GM21619 (cell line): ENCODE results near the gene SP8.

Source experiments
- ATAC-seq: cut with Tn5 transposase; IDR thresholded peaks from one replicate; pipeline ENCODE4 v1.9.1; 2021; ENCODE audit not compliant: unreplicated experiment

Gene SP8

DNA sequence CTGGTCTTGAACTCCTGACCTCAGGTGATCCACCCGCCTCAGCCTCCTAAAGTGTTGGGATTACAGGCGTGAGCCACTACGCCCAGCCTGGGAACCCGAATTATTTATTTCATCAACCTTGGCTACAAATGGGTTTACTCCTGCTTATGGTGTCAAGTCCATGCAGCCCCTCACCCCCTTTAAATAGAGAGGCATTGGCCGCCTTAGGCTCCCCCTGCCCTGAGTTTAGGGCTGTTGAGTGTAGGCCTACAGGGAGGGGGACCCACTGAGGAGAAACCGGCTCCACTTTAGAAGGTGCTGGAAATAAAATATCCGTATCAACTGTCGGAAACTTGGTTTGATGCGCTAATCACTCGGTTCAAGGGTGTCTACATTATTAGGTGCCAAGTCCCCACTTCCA lies 8.7 kb upstream of the SP8 start:
- ATAC-seq = no peak

DNA sequence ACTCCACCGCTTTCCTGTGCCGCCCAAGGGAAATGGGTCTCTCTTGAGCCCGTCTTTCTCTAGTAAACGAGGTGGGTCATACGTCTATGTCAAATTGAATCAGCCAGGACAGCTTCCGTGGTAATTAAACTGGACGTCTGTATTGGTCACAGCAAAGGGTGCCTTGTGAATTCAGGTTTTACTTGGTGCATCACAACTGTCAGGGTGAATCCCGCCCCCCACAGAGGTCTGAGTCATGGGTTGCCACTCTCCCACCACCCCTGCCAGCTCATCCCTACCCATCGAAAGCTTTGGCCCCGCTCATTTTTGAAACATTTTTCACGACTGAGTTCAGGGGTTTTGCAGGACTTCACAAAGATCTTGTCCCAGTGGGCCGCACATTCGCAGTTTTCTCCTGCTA lies 8.0 kb upstream of the SP8 start:
- ATAC-seq = no peak

DNA sequence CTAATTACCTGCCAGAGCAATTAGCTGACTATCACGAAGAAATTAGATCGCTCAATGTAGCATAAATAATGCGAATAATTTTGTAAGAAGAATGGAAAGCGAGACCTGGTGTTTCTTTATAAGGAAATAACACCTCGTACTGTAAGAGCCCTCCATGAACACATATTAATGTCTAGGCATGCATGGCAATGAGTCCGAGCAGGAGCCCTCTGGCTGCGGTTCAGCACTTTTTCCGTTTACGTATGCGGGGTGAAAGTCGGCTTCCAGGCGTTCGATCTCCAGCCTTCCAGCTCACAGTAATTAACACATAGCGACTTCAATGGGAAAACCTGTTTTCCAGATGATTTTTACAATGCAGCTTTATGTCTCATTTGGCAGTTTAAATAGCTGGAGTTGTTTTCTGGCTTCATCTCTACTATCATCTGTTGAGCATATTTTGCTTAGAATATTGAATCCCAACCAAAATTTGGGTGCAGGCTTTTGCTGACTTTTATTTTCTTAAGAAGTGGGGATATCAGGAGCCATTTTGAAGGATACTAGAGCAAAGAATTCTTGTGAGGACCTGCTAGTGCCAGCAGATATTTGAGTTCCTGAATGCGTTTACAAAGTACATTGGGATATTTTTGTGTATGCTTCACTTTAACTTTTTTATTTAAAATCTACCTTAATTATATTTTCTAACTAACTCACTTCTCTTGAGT lies 7.2 kb upstream of the SP8 start:
- ATAC-seq = no peak

DNA sequence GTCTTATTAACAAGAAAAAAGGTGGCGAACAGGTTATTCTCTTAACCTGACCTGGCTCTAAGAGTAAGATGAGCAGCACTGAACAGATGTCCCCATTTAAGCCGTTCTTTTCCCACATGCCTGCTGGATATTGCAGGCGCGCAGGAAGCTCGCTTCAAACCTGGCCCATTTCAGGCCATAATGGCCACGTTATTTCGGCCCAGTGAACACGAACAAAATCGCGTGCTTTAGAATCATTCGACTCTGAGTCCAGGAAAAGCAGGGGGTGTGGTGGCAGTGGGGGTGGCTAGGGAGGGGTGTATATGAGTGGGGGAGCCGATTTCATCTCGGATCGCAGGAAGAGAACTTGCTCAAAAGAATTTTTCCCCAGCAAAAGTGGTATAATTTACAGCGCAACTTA lies 6.6 kb upstream of the SP8 start:
- no peak for ATAC-seq

DNA sequence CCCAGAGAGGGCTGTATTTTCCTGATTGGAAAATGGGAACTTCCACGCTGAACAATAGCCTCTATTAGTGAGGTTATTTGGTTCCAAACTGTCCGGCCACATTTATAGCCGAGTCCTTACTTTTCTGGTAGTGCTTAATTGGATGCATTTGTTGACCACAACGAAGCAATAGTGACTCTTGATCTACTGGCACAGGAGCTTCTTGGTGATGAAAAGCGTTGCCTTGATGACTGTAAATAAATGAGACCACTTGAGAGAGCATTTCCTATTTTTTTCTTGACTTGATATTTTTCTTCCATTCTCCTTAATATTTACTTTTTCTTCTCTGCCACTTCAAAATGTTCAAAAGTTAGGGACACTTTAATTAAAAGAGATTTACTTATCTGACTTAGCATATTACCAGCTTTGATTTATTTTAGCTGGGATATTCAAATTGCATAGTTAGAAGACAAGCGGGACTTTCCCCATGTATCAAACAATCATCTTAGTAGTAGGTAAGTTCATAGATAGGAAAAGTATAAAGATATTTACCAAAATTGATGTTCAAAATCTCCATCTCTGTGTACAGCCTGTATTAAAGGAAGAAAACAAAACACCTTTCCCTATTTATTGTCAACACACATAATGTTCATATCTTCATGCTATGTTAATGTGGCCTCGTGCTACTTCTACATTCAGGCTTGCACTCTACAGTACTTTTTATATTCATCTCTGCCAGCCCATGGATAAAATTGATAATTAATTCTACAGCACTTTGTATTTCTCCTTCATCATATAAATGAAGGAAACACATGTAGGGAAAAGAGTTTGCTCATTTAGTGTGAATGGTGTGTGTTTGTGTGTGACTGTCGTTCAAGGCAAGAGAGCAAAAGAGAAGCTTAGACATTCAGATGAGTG lies 5.1 kb upstream of the SP8 start:
- ATAC-seq = no peak

DNA sequence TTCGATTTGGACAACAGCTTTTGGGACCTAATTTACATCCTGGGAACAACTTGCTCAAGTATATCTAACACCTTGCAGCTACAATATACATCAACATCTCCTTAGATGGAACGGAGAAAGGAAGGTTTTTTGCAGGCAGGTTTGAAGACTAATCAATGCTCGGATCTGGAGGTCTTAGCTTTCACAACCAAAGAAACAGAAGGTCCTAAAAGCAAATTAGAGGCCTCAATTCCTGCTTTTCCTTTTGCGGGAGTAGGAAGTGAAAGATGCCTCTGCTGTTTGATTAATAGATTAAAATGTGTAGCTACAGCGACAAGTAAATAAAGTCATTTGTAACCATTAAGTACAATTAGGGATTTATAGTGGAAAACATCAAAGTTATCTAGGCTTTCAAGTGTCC lies 3.7 kb upstream of the SP8 start:
- ATAC-seq = no peak

DNA sequence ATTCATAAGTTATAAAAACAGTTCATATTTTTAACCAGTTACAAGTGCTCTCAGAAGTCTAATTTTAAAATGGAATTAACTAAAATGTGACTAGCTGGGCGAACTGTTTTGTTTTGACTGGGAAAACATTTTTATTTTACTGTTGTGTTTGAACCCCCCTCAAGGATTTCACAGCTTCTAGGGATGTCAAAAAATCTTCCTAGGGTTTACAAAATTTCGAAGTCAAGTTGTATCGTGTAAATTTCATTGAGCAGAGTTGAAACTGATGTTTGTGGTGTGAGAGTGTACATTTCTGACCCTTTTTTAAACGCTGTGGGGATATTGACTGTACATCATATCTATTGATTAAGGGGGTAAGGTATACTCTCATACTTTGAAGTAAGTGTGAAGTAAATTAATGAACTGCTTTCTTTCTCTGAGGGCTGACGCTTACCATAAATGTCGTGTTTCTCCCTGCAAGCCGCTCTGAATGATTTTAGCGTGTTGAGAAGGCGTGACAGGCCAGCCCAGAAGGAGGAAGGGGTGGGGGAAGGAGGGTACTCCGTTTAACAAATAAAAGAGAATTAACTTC lies 1.8 kb upstream of the SP8 start:
- no peak for ATAC-seq

DNA sequence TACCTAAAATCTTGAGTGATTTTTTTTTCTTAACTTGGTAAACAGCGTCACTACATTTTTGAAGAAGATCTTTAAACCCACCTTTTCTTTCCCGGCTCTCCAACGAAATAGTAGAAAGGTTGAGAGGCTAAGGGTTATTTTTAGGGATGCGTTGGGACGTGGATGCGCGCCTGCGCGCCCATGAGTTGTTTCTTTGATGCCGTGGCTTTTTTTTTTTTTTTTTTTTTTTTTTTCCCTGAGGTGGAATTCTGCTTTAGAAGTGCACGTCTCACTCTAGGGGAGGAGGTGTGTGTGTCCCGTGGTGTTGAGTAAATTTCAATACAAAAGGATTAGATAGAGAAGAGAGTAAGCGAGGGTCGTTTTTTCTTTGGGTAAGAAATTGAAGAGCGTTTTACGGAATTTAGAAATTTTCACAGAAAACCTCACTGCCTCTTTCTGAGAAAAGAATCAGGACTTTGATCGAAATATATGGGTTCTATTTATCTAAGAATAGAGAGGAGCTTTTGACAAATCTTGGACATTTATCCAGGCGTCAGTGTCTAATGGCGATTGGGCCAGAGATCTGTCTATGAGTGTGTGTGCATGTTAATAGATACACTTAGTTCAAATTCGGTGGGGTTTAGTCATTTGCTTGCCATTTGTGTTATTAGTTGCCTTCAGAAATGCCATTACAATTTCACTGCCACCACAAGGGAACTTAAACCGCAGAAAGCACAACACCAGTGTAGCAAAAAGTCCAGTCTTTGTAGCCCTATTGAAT lies 1.2 kb upstream of the SP8 start:
- no peak for ATAC-seq

DNA sequence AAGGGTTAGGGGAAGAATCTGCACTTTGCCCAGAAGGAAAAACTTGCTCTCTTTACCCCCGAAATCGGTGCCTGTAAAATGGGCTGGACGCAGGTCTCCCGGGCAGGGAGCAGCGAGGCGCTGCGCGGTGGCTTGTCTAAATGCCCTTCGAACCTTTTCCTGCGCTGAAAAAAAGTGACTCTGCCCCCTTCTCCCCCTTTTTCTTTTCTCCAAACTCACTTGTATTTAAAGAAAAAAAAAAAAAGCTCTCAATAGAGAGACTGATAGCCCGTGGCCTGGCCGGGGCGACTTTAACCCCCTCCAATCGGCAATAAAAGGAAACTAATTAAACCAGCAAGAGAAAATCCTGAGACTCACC lies 286 bp downstream of the SP8 start:
- no peak for ATAC-seq

DNA sequence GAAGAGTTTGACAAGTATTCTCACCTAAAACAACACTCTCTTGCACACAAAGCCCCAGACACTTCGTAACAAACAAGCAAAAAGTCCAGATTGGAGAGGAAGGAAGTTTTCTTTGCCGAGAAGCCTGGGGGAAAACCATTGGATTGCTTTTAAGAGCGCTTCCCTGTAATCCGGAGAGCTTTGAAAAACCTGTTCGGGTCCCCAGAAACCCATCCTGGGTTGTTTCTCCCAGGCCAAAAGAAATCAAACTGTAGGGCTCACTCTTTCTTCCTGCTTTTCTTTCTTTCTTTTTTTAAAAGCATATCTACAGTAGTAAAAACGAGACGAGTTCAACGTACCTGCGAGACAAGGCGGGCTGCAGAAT lies 655 bp downstream of the SP8 start:
- ATAC-seq = no peak

DNA sequence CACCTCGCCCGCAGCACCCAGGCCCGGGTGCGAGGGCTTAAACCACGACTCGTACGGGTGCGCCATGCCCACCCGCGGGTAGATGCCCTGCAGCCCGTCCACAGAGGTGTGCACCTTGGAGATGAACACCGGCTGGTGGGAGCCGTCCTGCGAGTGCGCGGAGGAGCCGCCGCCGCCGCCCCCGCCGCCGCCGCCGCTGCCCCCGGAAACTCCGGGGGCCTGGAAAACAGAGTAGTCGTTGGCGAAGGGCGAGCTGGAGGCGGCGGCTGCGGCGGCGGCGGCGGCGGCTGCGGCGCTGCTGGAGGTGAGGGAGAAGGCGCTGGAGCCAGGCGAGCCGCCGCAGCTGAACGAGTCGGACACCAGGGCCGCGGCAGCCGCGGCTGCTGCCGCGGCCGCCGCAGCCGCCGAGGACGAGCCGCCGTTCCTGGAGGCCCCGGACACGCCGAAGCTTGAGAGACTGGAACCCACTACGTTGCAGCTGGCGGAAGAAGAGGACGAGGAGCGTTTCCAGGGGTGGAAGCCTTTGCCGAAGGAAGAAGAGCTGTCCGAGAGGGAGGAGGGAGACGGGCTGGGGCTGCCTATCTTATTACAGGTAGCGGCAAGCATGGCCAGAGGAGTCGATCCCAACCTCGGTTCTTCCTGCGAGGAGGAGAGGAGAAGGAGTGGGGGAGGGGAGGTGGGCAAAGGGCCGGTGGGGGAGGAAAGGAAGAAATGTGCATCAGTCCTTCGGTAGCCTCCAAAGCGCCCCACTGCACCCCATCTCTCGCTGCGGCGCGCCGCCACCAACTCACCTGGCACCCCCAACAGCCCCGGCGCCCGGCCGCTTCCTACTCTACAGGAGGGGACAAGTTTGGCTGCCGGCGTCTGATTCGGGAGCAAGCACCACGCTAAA lies 1.3 kb downstream of the SP8 start:
- no peak for ATAC-seq

DNA sequence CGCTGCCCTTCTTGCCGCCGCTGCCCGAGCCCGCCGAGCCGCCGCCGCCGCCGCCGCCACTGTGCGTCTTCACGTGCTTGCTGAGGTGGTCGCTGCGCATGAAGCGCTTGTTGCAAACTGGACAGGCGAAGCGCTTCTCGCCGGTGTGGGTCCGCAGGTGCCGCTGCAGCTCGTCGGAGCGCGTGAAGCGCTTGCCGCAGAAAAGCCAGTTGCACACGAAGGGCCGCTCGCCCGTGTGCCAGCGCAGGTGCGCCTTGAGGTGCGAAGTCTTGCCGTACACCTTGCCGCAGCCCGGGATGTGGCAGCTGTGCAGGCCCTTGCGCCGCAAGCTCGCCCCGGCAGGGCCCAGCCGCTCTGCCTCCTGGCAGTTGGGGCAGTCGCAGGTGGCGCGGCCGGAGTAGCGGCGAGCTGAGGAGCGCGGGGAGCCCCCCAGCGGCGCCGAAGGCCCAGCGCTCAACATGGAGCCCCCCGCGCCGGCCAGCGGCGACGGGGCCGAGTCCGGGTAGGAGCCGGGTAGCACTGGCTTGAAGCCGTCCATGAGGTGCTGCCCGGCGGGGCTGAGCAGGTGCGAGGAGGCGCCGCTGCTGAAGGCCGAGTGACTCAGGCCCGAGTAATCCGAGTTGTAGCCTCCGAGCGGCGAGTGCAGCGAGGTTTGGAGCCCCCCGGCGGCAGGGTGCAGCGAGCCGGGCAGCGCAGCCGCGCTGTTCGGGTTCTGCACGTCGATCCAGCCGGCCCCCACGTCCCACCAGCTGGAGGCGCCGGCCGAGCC lies 2.1 kb downstream of the SP8 start:
- ATAC-seq = no peak

DNA sequence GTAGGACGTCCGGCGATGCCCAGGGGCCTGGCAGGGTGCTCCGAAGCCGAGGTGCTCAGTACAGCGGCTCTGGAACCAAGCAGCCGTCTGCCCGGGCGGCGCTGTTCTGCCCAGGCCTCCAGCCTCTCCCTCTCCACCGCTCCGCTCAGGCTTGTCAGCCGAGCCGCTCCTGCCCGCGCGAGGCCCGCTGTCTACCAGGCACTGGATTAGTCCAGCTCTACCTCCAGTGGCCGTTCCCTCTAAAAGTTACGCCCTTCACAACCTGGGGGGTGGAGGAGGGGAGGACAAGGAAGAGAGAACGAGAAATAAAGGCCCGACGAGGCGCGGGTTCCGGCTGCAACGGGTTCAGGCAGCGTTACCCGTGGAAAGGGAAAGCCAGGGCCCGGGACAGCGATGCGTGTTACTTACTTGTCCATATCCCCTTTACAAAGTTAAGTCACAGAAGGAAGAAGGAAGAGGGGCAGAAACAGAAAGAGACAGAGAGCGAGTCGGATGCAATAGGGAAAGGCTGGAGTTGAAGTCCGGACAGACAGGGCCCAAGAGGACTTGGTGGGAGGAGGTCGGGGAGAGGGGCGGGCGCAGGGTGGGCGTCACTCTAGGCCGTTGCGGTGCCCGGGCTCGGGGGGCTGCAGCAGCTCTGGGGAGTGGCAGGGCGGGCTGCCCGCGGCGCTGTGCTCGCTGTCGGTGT lies 2.8 kb downstream of the SP8 start:
- ATAC-seq = no peak

DNA sequence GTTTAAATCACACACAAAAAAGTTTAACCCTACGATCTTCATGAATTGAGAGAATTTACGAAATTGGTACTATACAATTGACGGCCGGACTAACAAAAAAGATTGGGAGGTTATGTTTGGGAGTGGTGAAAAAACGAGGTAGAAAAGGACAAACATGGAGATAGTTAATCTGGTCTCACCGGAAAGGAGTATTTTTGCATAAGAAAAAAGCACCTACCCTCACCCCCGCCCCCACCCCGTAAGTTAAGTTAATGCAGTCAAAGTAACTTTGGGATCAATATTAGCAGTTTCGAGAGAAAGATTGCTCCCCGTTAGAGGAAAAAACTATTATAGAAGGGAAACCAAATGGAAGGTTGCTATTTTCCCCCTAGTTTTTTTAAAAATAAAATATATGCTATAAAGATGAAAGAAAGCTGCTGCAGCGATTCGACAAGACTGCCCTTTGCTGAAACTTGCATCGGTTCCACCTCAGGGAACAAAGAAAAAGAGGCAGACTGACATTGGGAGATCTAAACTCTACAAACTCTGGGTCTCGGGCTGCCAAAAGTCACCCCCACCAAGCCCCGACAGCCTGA lies 3.5 kb downstream of the SP8 start:
- no peak for ATAC-seq

DNA sequence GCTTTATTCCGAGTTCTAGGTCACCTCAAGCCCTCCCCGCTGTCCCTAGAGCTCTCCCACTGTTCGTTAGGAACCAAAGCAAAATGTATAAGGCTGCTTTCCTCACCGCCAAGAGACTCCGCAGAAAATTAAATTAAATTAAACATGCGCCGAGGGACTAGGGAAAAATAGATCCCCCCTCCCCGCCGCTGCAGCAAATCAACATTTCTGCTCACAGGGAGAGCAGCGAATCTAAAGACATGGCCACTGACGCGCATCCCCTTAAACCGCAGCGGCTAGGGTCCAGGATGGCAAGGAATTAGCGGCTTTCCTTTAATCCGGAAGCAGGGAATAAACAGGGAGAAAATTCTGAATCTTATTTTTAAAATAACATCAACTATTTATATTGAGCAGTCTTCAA lies 7.6 kb downstream of the SP8 start:
- ATAC-seq = no peak

DNA sequence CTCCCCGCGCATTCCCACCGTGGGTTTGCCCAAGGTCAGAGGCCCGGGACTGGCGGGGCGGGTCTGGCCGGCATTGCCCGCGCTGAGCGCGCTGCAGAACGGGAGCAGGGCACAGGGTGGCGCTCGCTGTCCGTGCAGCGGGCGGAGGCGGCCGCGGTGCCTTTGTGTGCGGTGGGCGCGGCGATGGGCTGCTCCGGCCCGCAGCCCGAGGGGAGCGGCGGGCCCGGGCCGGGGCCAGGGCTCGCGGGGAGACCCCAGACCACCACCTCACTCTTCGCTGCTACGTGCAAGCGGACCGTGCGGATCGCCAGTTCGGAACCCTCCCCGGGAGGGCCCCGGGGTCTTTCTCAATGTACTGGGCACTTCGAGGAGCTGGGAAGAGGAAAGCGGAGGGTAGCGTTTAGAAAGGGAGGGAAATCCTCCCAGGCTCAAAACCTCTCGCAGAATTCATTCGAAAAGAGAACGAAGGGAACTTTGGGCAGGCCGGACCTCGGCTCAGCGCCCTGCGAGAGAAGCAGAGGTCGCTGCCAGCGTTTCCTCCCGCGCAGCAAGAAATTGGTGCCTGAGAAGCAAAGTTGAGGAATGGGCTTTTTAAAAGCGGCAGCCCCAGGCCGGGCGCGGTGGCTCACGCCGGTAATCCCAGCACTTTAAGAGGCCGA lies 8.5 kb downstream of the SP8 start:
- ATAC-seq = peak; percentile 89

DNA sequence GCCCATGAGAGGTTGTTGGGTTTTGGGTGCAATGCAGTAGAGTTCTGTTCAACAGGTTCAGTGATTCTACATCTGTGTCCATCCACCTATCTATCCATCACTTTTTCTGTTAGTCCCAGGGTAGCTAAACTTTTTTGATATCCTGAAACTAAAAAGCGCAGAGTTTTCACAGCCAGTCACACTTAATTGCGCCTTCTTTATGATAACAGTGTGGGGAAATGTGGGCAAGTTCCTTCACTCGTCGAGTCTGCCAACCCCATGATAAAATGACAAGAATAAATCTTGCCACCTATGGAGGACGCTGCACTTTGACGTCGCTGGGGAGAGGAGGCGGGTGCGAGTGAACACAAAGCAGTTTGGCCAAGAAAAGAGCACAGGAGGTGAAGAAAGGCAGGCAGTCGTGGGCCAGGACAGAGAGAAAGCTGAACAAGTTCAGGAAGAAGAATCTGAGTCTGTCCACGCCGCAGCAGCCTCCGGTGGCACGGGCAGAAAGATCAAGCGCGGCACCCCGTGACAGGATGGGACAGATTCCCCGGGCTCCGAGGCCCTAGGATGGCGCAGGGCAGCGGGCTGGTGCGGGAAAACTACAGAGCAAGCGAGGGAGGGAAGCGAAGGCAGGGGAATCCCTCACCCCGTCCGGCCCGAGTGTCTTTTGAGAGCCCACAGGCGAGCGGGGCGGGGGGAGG lies 9.2 kb downstream of the SP8 start:
- ATAC-seq = peak; percentile 49

DNA sequence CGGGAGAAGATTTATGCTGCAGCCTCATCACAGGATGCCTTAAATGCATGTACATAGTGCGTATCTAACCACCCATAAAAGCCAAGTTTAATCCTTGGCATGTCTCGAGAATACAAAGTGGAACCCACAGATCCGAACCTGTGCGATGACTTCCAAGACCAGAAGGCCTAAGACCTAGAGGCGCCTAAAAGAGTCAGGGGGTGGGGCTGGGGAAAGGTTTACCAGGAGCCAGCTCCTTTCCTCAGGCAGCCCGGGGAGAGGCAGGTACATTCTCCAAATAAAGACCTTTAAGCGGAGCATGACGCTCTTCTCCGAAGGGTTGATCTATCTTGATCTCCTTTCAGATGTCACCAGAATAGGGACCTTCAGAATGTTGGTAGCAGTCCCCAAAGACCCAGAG lies 9.7 kb downstream of the SP8 start:
- no peak for ATAC-seq
